Stimulated activated naive B cell treated with anti-CD40 and anti-IgM and Interleukin-4, amounts not matched to agents 10 μg/mL and 1 μg/mL and 100 μg/mL, for 72 hours (primary cell): Measurements from ENCODE around the gene LRMDA.

Experiments
- ATAC-seq, 2 donors: fragments of 150-1000 bp; cut with Tn5 transposase; replicated peaks; 2 replicates each; pipeline ENCODE4 v1.10.0; 2021; ENCODE audit warnings: moderate library complexity in 1 of 2
- DNase-seq: peaks from one replicate; pipeline ENCODE4 v3.0.0; 2021
- H3K27ac Mint-ChIP-seq: one replicate; pipeline ENCODE4 v1.8.0; 2022; ENCODE audit warnings: mild to moderate bottlenecking, mixed read lengths
- H3K27me3 Mint-ChIP-seq, 2 donors: one replicate each; pipeline ENCODE4 v1.8.0; 2022; ENCODE audit warnings: mixed read lengths in 2 of 2
- H3K36me3 Mint-ChIP-seq, 2 donors: one replicate each; pipeline ENCODE4 v1.8.0; 2022; ENCODE audit warnings: mixed read lengths in 2 of 2, mild to moderate bottlenecking in 1 of 2
- H3K4me1 Mint-ChIP-seq, 2 donors: one replicate each; pipeline ENCODE4 v1.8.0; 2022; ENCODE audit warnings: mixed read lengths in 2 of 2, mild to moderate bottlenecking in 1 of 2
- H3K4me3 Mint-ChIP-seq, 2 donors: one replicate each; pipeline ENCODE4 v1.8.0; 2022; ENCODE audit warnings: mild to moderate bottlenecking in 2 of 2, mixed read lengths in 2 of 2, moderate library complexity in 1 of 2
- H3K9me3 Mint-ChIP-seq, 2 donors: one replicate each; pipeline ENCODE4 v1.8.0; 2022; ENCODE audit warnings: mixed read lengths in 2 of 2, mild to moderate bottlenecking in 1 of 2

Gene LRMDA

DNA sequence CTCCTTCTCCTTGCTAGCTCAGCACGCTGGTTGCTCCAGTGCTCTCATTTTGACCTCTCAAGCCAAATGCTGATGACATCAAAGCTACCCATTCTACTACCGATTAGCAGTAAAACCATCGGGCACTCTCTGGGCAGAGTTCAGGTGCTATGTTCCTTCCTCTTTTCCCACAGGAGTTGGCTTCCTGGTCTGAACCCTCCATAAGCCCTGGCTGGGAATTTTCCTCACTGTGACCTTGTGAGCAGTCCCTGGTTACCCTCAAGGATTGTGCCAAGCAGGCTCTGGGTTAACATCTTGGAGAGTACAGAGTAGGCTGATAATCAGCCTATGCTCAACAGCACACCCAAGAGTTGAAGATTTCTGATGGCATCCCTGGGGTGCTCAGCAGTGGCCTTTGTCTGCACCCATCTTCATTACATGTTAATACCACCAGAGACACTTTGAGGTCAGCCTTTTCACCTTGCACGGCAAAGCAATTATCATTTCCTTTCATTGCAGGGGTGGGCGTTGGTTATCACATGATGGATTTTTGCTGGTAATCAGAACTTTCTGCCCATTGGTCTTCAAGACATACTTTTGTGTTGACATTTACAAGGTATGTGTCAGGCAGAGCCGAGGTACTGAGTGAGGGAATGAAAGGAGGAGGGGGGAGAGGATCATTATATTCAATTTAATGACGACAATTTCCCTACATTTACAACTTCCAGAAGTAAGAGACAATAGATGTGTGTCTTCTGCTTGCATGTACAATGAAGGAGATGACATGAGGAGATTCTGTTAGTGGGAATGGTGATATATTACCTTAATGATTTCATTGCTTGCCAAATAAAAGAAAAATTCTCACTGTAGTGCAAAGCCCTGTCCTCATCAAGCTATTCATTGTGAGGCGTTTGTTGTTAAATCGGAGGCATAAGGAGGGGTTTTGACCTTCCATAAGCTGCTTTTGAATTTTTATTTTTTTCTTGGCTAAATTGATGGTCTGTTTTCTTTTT is 452.0 kb downstream of the LRMDA start:
- Mint-ChIP-seq H3K4me1 (no peaks in the 10 kb centered on the region), H3K27ac (no peak overlapping the region), H3K27me3 (no peaks in the 10 kb centered on the region), H3K9me3 (no peaks in the 10 kb centered on the region), H3K4me3 (no peak overlapping the region), H3K36me3 (no peaks in the 10 kb centered on the region)
- no peak for DNase-seq
- ATAC-seq: no peak

- Mint-ChIP-seq H3K27ac (no peak overlapping the region), H3K4me1 (no peaks in the 10 kb centered on the region), H3K4me3 (no peak overlapping the region), H3K27me3 (no peaks in the 10 kb centered on the region), H3K9me3 (no peaks in the 10 kb centered on the region), H3K36me3 (no peaks in the 10 kb centered on the region)
- ATAC-seq (no peak), DNase-seq (no peak)
These were observed 453.4 kb downstream of the LRMDA start for GRCh38 chr10:75884808-75885207.

GRCh38 chr10:75887369-75887768 is 455.9 kb downstream of the LRMDA start:
- H3K27ac Mint-ChIP-seq: no peak overlapping the region
- no peaks in the 10 kb centered on the region for H3K4me1 Mint-ChIP-seq
- no peaks in the 10 kb centered on the region for H3K36me3 Mint-ChIP-seq
- DNase-seq: no peak
- ATAC-seq: no peak
- no peak overlapping the region for H3K4me3 Mint-ChIP-seq
- no peaks in the 10 kb centered on the region for H3K27me3 Mint-ChIP-seq
- peaks cover 7 to 9% of the 10 kb centered on the region in 2 donors for H3K9me3 Mint-ChIP-seq

DNA sequence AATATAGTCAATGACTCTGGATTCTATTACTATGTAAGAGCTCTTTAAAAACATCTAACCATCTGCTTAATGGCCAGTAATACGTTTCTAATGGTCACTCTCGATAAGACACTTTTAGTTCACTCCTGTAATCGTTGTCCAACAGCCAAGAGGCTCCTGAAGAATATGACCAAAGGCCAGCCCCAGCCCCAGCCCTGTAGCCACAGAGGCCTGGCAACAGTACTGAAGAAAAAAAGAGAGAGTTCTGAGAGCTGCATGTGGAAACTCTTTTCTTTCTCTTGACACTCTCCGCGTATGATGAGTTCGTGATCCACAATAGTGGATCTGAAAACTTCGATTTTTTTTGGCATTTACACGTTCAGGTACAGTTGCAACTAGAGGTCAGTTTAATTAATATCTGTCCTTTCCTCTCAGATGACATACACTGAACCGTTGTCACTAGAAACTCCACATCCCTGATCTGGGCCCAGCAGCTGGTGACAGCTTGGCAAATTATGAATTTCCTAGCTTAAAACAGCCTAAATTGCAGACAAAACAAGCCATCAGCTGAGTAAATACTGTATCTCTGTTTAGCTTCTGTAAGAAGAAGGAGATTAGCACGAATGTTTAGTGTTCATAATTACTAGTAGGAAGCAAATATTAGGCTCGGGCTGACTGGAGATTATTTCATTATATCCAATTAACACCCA is 456.7 kb downstream of the LRMDA start:
- DNase-seq: no peak
- H3K27ac Mint-ChIP-seq: no peak overlapping the region

GRCh38 chr10:75889051-75889450 is 457.6 kb downstream of the LRMDA start:
- no peak for ATAC-seq
- Mint-ChIP-seq H3K9me3 (peaks cover 7 to 9% of the 10 kb centered on the region in 2 donors), H3K36me3 (no peaks in the 10 kb centered on the region), H3K27me3 (no peaks in the 10 kb centered on the region), H3K4me1 (no peaks in the 10 kb centered on the region), H3K4me3 (no peak overlapping the region), H3K27ac (no peak overlapping the region)
- no peak for DNase-seq

More for the DNA sequence above, 456.7 kb downstream of the LRMDA start:
- H3K4me3 Mint-ChIP-seq: no peak overlapping the region
- no peaks in the 10 kb centered on the region for H3K4me1 Mint-ChIP-seq
- peaks cover 7 to 9% of the 10 kb centered on the region in 2 donors for H3K9me3 Mint-ChIP-seq
- ATAC-seq: no peak
- H3K36me3 Mint-ChIP-seq: no peaks in the 10 kb centered on the region
- H3K27me3 Mint-ChIP-seq: no peaks in the 10 kb centered on the region

GRCh38 chr10:75894761-75895160 is 463.3 kb downstream of the LRMDA start:
- DNase-seq (no peak), ATAC-seq (no peak)
- Mint-ChIP-seq H3K4me3 (no peak overlapping the region), H3K36me3 (no peaks in the 10 kb centered on the region), H3K4me1 (no peaks in the 10 kb centered on the region), H3K27ac (no peak overlapping the region), H3K27me3 (no peaks in the 10 kb centered on the region), H3K9me3 (peaks cover 7 to 9% of the 10 kb centered on the region in 2 donors)

DNA sequence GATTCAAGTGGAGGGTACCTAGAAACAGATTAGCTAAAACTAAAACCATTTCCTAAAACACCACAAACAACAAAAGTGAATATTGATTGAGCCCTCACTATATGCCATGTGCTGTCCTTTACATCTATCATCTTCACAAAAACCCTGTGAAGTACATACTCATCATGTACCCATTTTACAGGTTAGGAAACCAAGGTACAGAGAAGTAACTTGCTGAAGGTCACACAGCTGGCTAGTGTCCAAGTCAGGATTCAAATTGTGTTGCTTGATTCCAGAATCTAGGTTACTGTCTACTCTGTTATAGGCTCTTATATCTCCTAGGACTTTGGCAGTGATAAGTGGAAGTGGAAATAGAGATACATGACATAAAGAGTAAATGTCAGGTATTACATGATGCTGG is 463.8 kb downstream of the LRMDA start:
- Mint-ChIP-seq H3K4me1 (no peaks in the 10 kb centered on the region), H3K9me3 (peaks cover 6 to 8% of the 10 kb centered on the region in 2 donors), H3K4me3 (no peak overlapping the region), H3K27me3 (no peaks in the 10 kb centered on the region), H3K36me3 (no peaks in the 10 kb centered on the region), H3K27ac (no peak overlapping the region)
- DNase-seq: no peak
- ATAC-seq: no peak

GRCh38 chr10:75899816-75900390 is 468.5 kb downstream of the LRMDA start:
- peaks cover 0 to 3% of the 10 kb centered on the region in 2 donors for H3K9me3 Mint-ChIP-seq
- H3K4me1 Mint-ChIP-seq: no peaks in the 10 kb centered on the region
- ATAC-seq (no peak), DNase-seq (no peak)
- no peak overlapping the region for H3K27ac Mint-ChIP-seq
- no peaks in the 10 kb centered on the region for H3K36me3 Mint-ChIP-seq
- H3K27me3 Mint-ChIP-seq: peaks cover 4 to 11% of the 10 kb centered on the region in 2 donors
- no peak overlapping the region for H3K4me3 Mint-ChIP-seq

DNA sequence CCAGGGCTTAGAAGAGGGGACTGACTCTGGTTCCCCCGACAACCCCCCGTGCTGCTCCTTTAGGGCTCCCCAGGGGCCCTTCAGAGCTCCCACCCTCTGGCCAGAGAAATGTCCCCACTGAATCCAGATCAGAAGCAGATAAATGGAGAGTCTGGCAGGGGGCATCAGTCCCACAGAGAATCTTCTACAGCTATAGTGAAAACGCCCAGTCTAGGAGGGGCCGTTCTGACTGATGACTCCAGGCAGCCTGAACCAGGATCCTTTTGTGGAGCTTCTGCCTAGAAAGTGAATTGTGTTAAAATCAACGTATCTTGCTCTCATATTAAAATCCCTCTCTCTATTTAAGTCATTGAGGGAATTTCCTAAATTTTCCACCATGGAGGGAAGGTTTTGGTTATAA is 471.4 kb downstream of the LRMDA start:
- Mint-ChIP-seq H3K4me3 (no peak overlapping the region), H3K27me3 (peaks cover 10 to 21% of the 10 kb centered on the region in 2 donors), H3K36me3 (no peaks in the 10 kb centered on the region), H3K4me1 (no peaks in the 10 kb centered on the region), H3K9me3 (peaks cover 0 to 3% of the 10 kb centered on the region in 2 donors), H3K27ac (no peak overlapping the region)
- DNase-seq (no peak), ATAC-seq (no peak)

DNA sequence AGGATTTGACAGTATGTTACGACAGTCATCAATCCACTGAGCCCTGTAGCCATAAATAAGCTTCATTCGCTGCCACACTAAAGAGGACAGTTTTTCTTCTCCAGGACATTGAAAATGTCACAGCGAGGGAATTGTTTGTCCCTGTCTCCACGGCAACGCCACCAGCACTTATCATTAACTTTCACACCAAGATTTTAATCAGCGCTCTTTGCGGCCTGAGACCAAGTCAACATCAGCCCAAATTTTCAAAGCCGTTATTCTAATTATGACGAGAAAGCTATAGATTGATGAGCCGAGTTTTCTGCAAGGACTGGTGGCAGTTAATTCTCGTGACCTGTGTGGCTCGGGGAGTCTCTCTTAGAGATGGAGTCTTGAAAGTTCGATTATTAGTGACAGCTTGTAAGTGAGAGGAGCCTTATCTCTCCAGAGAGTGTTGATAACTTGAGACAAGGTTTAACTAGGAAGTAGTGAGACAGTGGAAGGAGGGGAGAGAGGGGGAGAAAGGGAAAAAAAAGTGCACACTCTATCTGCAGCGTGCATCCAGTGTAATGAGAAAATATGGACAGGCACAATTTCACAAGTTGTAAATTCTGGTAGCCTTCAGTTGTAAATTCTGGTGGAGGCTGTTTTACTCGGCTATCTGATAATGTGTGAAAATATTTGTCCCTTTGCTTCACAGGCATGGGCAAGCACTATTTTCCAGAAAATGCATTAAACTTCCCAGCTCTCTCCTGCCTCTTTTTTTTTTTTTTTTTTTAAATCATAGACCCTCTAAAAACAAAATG is 473.3 kb downstream of the LRMDA start:
- Mint-ChIP-seq H3K36me3 (no peaks in the 10 kb centered on the region), H3K27me3 (peaks cover 10 to 21% of the 10 kb centered on the region in 2 donors), H3K9me3 (peaks cover 0 to 3% of the 10 kb centered on the region in 2 donors), H3K27ac (no peak overlapping the region), H3K4me1 (no peaks in the 10 kb centered on the region), H3K4me3 (no peak overlapping the region)
- DNase-seq (no peak), ATAC-seq (no peak)

DNA sequence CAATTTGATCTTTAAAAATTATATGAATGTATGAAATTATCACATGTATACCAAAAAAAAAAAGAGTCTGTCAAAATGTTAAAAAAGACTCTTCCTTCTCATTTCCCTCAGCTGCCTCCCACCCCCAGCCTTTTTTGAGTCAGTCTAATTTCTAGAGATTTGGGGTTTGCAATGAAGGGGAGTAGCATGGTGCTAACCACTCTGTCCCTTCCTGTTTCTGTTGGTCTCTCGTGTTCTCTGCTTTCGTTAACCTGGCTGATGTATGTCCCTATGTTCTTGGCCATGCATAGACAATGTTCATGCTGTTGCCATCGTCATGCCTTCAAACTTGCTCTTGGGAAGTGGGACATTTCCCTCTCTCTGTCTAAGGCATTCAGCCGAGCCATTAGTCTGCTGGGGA is 474.1 kb downstream of the LRMDA start:
- no peak for ATAC-seq
- peaks cover 0 to 3% of the 10 kb centered on the region in 2 donors for H3K9me3 Mint-ChIP-seq

DNA sequence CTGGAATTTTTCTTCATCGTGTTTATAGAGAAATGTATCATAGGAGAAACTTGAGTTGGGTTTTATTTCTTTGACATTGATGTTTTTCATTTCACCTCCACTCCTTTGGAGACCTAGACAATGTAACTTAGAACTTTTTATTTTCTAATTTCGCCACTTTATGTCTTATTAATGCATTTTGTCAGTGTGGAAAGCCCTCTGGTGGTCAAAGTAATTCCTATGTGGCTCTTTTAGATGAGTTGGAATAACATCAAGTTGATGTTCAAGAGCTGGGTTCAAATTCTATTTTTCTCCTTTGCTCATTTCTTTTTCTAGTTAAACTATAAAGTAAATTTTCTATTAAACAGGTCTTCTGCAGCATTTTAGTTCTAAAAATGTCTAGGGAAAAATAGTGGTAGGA is 478.6 kb downstream of the LRMDA start:
- Mint-ChIP-seq H3K27me3 (peaks cover 6 to 9% of the 10 kb centered on the region in 2 donors), H3K4me3 (no peak overlapping the region), H3K36me3 (no peaks in the 10 kb centered on the region), H3K9me3 (no peaks in the 10 kb centered on the region), H3K27ac (no peak overlapping the region), H3K4me1 (no peaks in the 10 kb centered on the region)
- ATAC-seq (no peak), DNase-seq (no peak)

More for the DNA sequence above, 474.1 kb downstream of the LRMDA start:
- H3K27me3 Mint-ChIP-seq: peaks cover 10 to 21% of the 10 kb centered on the region in 2 donors
- H3K4me1 Mint-ChIP-seq: no peaks in the 10 kb centered on the region
- no peaks in the 10 kb centered on the region for H3K36me3 Mint-ChIP-seq
- DNase-seq: no peak
- H3K27ac Mint-ChIP-seq: no peak overlapping the region
- H3K4me3 Mint-ChIP-seq: no peak overlapping the region

GRCh38 chr10:75911426-75911825 is 480.0 kb downstream of the LRMDA start:
- Mint-ChIP-seq H3K27me3 (no peaks in the 10 kb centered on the region), H3K4me1 (no peaks in the 10 kb centered on the region), H3K36me3 (no peaks in the 10 kb centered on the region), H3K27ac (no peak overlapping the region), H3K4me3 (no peak overlapping the region), H3K9me3 (no peaks in the 10 kb centered on the region)
- no peak for ATAC-seq
- DNase-seq: no peak

DNA sequence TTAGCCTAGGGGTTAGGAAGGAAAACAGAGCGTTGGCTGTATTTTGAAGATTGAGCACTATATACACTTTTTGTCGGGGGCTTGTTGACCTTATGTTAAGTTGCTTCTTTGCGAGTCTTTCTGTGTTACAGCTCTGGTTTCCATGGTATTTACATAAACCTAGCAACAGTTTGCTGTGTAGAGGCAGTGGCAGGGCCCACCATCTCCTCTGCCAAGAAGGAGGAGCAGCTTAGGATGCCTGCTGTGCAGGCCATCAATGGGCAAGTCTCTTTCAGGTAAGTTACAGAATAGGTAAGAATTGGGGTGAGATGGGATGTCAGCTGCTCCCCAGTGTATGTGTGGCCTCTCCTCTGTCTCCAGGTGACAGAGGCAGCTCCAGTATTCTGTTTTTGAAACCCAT is 485.5 kb downstream of the LRMDA start:
- H3K27ac Mint-ChIP-seq: no peak overlapping the region
- H3K4me3 Mint-ChIP-seq: no peak overlapping the region
- H3K4me1 Mint-ChIP-seq: no peaks in the 10 kb centered on the region
- ATAC-seq (no peak), DNase-seq (no peak)
- no peaks in the 10 kb centered on the region for H3K36me3 Mint-ChIP-seq
- no peaks in the 10 kb centered on the region for H3K9me3 Mint-ChIP-seq
- H3K27me3 Mint-ChIP-seq: no peaks in the 10 kb centered on the region
